Skin epidermis (tissue), 12 donors: ENCODE data around the gene HCN3.

Experiments used
- H3K27ac ChIP-seq, 21 experiments: fragments of 200-600 bp; sonication (generic) in 11 of 21; one replicate each; pipeline ENCODE4 v1.5.0; 2020; ENCODE audit warnings: mild to moderate bottlenecking in 3 of 21, inconsistent platforms in 2 of 21, moderate library complexity in 2 of 21
- H3K4me3 ChIP-seq, 7 experiments: fragments of 200-600 bp; sonication (generic) in 2 of 7; one replicate each; pipeline ENCODE4 v1.5.0; 2020; ENCODE audit warnings: inconsistent platforms in 2 of 7, mild to moderate bottlenecking in 2 of 7, moderate library complexity in 1 of 7

HCN3 gene

GRCh38 chr1:155301342-155301841, 24.1 kb downstream of the HCN3 start, which contains the start of gene PKLR:
Gene PKLR (minus strand): TSS chr1:155301438. CDS start chr1:155301395, 43 bp downstream.
- no peak within 1 kb of the TSS for H3K4me3 ChIP-seq
- H3K27ac ChIP-seq: no peak within 1 kb of the TSS

DNA sequence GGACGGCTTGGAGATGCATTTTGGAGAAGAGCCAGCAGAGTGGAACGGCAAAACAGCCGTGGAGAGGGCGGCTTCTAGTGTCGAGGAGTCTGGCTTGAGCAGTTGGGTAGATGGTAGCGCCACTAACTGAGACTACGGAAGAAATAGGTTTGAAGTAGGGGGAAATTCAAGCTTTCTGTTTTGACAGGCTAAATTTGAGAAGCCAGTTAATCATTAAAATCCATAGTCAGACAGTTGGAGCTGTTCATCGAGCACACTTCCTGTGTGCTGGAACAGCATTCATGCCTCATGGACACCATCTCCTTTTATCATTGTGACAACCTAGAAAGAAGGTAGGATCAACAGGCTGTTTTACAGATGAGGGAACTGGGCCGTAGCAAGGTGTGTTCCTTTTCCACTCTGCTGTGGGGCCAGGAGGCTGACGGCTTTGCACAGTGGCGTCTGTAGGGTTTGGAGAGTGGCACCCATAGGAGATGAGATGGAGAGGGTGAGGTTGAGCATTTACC, 27.3 kb downstream of the HCN3 start:
- H3K4me3 ChIP-seq: no peak overlapping the region
- H3K27ac ChIP-seq: no peak overlapping the region

- H3K27ac ChIP-seq: peak overlapping the region in 3 of 21 experiments; percentile 5 to 34 (median 20)
- H3K4me3 ChIP-seq: no peak overlapping the region
Observed at GRCh38 chr1:155305881-155306391, 28.7 kb downstream of the HCN3 start.

- peak overlapping the region in 2 of 21 experiments; percentile 76 to 89 for H3K27ac ChIP-seq
- no peak overlapping the region for H3K4me3 ChIP-seq
Observed at GRCh38 chr1:155307247-155307740, 30.0 kb downstream of the HCN3 start.

DNA sequence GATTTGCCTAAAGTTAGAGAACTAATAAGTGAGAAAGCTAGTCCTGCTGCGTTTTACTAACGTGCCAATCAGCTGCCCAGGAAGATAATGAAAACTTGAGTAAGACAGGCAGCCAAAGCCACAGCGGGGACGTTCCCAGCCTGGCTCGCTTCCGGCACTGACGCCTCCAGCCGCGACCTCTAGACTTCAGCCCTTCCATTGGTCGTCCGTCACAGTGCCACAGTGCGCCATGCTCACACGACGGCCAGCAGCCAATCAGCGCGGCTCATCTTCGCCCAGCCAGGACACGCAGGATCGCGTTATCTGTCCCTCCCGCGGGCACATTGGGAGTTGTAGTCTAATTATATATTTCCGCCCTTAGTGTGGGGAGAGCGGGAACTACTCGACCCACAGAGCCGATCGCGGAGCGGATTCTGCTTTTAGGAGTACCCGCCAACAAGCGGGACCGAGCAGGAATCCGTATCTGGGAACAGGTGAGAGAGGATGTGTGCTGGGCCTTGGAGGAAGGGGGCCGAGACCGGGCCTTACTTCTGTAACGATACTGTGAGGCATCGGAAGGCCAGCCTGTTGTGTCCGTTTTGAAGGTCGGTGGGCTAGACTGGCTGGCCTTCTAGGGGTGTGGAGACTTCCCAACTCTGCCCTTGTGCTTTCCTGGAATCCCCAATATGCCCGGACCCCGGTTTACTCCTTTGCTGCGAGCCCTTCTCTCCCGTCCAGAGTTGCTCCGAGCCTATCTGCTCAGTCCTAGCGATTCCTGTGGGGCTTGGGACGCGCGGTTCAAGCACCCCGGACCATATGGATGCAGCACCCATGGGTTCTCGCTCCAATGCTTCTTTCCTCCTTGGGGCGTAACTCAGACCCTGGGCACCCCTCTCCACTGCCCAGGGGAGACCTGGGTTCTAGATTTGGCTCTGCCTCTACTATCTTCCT, 31.5 kb downstream of the HCN3 start, which contains the start of gene FDPS:
FDPS (plus strand) TSS at position 374 of the 930 bp plus-strand sequence. CDS start 924 bp downstream, outside the sequence.
- Histone ChIP-seq H3K27ac (peak within 1 kb of the TSS; percentile 35 to 95 (median 91)), H3K4me3 (peak within 1 kb of the TSS; percentile 53 to 86 (median 73))

GRCh38 chr1:155309423-155310021, 32.3 kb downstream of the HCN3 start:
- Histone ChIP-seq H3K4me3 (peak overlapping the region; percentile 53 to 86 (median 73)), H3K27ac (peak overlapping the region in 20 of 21 experiments; percentile 75 to 95 (median 91))

DNA sequence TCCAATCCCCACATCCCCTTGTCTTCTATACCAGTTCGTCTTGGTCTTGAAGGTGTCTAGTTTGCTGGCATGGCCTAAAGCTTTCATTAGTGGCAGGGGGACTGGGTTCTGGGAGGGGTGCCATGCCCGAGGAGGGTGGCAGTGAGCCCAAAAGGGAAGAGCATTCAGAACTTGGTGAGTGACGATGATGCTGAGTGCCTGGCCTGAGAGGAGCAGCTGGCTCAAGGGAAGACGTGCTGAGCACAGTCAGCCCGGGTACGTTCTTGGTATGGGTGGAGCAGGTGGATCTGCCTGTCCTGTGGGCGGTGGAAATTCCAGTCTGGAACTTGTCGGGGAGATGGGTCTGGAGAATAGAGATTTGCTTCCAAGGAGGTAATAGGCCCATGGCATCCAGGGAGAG, 36.0 kb downstream of the HCN3 start:
- H3K27ac ChIP-seq: peak overlapping the region in 5 of 21 experiments; percentile 13 to 48 (median 35)
- H3K4me3 ChIP-seq: no peak overlapping the region

- Histone ChIP-seq H3K27ac (no peak overlapping the region), H3K4me3 (no peak overlapping the region)
Observed at GRCh38 chr1:155316922-155317321, 39.7 kb downstream of the HCN3 start.

DNA sequence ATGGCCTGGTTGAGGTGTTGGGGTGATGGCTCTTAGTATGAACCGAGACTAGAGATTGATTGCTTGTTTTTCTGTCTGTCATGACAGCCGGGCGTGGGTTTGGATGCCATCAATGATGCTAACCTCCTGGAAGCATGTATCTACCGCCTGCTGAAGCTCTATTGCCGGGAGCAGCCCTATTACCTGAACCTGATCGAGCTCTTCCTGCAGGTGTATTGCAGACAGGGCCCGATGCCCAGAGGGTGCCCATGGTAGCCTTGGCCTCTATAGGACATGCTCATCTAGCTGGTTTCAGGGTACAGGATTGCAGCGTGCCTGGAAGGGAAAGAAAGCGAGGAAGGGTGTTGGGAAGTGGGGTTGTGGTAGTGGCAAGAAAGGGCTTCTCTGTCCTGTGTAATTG, 40.8 kb downstream of the HCN3 start:
- H3K27ac ChIP-seq: no peak overlapping the region
- H3K4me3 ChIP-seq: no peak overlapping the region

- Histone ChIP-seq H3K27ac (no peak overlapping the region), H3K4me3 (no peak overlapping the region)
Observed at GRCh38 chr1:155319536-155319935, 42.3 kb downstream of the HCN3 start.

GRCh38 chr1:155320252-155320651, 43.0 kb downstream of the HCN3 start:
- Histone ChIP-seq H3K27ac (peak overlapping the region in 13 of 21 experiments; percentile 0 to 97 (median 42)), H3K4me3 (peak overlapping the region; percentile 25 to 91 (median 32))

GRCh38 chr1:155320661-155321617, 43.7 kb downstream of the HCN3 start, which contains the start of gene RUSC1:
Gene RUSC1 (plus strand): TSS chr1:155320894. CDS start chr1:155321774, 880 bp downstream.
- peak within 1 kb of the TSS; percentile 25 to 91 (median 32) for H3K4me3 ChIP-seq
- peak within 1 kb of the TSS in 17 of 21 experiments; percentile 0 to 97 (median 55) for H3K27ac ChIP-seq

DNA sequence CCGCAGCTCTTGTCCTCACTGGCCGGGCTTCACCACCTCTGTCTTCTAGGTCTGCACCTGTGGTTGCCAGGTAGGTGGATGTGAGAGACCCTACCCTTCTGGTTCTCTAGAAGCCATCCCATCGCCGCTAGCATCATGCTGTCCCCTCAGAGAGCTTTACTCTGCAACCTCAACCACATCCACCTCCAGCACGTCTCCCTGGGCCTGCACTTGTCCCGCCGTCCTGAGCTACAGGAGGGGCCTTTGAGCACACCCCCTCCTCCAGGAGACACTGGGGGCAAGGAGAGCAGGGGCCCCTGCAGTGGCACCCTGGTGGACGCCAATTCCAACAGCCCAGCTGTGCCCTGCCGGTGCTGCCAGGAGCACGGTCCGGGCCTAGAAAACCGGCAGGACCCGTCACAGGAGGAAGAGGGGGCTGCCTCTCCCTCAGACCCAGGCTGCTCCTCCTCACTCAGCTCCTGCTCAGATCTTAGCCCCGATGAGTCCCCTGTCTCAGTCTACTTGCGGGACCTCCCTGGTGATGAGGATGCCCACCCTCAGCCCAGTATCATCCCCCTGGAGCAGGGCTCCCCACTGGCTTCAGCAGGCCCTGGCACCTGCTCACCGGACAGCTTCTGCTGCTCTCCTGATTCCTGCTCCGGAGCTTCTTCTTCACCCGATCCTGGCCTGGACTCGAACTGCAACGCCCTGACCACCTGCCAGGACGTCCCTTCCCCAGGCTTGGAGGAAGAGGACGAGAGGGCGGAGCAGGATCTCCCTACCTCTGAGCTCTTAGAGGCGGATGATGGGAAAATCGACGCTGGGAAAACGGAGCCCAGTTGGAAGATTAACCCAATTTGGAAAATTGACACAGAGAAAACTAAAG, 44.6 kb downstream of the HCN3 start:
- H3K27ac ChIP-seq: peak overlapping the region in 12 of 21 experiments; percentile 6 to 97 (median 93)
- H3K4me3 ChIP-seq: peak overlapping the region in 6 of 7 experiments; percentile 25 to 91 (median 64)

- Histone ChIP-seq H3K4me3 (peak overlapping the region; percentile 63 to 91 (median 77)), H3K27ac (peak overlapping the region in 20 of 21 experiments; percentile 82 to 98 (median 94))
Observed at GRCh38 chr1:155322571-155322952, 45.3 kb downstream of the HCN3 start.

DNA sequence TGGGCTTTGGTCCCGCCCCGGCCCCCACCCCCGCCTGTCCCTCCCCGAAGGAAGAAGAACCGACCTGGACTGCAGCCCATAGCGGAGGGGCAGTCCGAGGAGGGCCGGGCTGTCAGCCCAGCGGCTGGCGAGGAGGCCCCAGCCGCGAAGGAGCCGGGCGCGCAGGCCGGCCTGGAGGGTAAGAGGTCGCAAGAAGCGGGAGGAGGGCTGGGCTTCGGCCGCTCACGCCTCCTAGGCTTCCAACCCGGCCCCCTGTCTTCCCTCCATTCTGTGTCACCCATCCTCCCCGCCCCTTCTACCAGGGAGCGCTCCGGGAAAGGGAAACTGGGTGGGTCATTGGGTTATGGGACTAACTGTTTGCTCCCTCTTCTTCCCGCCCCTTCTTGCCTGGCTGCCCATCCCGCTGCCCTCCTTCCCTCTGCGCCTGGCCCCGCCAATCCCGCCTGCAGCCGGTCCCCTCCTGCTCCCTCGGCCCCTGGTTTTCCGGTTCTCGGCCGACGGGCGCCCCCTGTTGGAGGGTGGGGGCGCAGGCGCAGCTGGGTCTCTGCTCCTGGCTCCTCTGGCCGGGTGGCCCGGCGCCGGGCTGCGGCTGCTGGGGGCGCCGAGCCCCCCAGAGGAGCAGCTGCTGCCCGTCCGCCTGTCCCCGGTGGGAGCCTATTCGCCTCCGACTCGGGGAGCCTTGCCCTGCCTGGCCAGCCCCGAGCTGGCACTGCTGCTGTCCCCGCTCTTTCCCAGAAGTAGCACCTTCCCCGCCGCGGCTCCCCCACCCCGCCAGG, 45.9 kb downstream of the HCN3 start:
- H3K27ac ChIP-seq: peak overlapping the region; percentile 52 to 98 (median 94)

DNA sequence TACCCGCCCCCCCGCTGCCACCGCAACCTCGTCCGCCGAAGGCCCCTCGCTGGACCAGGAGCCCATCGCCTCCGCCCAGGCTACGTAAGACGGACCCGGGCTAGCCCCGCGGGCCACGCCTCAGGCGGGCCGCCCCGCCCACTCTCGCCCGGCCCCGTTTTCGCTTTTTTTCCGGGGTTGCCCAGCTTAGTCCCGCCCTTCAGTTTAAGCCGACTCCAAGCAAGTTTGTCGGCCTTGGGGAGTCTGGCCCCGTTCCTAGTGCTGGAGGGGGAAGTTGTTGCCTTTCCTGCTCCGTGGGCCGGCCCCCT, 46.4 kb downstream of the HCN3 start:
- H3K4me3 ChIP-seq: peak overlapping the region; percentile 63 to 91 (median 77)
- H3K27ac ChIP-seq: peak overlapping the region; percentile 52 to 98 (median 94)

More for the DNA sequence above, 45.9 kb downstream of the HCN3 start:
- peak overlapping the region; percentile 63 to 91 (median 77) for H3K4me3 ChIP-seq
